LNCAP (cell line): Measurements from ENCODE around the gene NUDCD3.

Experiments
- TF ChIP-seq, protein P1 (sequence below): fragments of 450-650 bp; IDR thresholded peaks from 2 replicates; pipeline ENCODE4 v1.5.1; 2017; ENCODE audit warnings: mild to moderate bottlenecking

The NUDCD3 gene

DNA sequence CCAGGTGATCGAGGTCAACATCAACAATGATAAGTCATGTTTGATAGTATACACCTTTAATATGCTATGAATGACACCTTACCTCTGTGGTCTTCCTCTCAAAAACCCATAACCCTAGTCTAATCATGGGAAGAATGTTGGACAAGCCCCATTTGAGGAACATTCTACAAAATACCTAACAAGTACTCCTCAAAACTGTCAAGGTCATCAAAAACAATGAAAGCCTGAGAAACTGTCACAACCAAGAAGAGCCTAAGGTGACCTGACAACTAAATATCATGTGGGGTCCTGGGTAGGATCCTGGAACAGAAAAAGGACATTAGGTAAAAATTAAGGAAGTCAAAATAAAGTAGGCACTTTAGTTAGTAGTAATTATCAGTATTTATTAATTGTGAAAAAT lies 5.9 kb upstream of the NUDCD3 start:
- TF ChIP-seq, protein P1, sequence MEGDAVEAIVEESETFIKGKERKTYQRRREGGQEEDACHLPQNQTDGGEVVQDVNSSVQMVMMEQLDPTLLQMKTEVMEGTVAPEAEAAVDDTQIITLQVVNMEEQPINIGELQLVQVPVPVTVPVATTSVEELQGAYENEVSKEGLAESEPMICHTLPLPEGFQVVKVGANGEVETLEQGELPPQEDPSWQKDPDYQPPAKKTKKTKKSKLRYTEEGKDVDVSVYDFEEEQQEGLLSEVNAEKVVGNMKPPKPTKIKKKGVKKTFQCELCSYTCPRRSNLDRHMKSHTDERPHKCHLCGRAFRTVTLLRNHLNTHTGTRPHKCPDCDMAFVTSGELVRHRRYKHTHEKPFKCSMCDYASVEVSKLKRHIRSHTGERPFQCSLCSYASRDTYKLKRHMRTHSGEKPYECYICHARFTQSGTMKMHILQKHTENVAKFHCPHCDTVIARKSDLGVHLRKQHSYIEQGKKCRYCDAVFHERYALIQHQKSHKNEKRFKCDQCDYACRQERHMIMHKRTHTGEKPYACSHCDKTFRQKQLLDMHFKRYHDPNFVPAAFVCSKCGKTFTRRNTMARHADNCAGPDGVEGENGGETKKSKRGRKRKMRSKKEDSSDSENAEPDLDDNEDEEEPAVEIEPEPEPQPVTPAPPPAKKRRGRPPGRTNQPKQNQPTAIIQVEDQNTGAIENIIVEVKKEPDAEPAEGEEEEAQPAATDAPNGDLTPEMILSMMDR, result no peak

DNA sequence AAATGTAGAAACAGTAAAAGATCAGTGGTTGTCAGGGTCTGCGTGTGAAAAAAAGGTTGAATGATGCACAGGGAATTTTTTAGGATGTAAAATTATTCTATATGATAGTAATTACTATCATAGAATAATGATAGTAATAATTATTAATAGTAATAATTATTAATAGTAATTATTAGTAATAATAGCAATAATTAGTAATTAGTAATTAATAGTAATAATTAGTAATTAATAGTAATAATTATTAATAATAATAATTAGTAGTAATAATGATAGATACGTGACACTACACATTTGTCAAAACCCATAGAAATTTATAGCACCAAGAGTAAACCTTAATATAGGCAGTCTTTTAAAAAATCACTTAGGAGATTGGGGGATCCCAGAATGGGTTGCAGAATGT lies 4.5 kb upstream of the NUDCD3 start:
- TF ChIP-seq, protein P1, result no peak

DNA sequence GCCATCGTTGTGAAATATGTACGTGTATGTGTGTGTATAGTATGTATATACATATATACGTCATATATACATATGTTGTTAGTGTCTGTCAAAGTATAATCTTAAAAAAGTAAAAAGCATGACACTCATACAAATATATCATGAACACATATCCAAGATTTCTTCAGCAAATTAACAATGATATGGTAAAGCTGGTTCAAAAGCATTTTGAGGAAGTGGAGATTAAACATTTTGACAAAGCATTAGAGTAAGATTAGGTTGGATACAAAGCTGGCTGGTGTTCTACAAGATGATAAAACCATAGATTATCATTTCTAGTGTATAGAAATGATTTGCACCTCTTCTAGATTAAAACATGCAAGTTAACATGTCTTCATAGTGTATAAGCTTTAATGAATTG lies 771 bp upstream of the NUDCD3 start:
- TF ChIP-seq, protein P1, result no peak

DNA sequence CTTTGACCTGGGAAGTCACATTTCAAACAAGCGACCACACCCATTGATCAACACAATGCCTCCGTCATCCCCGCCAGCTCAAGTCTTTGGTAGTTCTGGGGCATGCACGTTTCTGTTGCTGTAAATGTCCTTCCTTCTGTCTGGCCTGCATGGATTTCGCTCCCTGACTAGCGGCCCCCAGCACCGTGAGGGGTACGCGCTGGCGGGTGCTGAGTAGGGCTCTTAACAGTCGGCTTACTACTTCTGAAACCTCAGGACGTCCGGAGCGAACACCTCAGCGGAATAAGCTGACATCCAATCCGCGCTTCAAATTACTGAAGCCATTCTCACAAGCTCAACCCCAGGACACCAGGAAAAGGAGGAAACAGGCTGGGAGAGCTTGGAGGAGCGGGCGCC lies 505 bp downstream of the NUDCD3 start:
- TF ChIP-seq, protein P1, result no peak

DNA sequence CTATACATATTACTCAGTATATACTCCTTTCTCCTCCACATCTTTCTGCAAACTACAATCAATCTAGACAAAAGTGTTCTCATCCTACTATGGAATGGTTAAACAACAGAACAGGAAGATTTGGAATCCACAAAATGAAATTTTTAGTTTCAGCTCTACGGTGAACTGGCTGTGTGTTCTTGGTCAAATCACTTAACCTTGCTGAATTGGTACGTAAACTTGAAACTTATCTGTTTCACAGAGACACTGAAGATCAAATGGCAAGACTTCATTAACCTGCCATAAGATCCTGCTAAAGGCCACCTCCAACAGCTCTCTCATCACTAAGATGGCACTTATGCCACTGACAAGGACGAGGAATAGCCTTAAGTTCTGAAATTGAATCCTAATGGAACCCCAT lies 1.5 kb downstream of the NUDCD3 start:
- TF ChIP-seq, protein P1, result no peak

DNA sequence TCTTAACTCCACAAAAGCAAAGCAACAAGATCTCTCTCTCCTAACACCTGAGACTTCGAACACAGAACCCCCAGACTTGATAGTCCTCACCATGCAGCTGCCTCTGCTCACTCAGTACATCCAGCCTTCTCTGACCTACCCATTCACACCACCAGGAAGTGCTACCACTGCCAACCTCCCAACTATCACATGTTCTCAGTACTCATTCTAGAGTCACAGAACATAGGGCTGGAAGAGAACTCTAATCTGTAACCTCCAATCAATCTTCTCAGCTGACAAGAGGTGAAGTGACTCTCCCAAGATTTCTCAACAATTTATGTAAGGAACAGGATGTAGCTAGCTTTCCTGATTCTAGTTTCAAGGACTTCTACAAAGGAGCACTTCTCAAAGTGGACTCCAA lies 3.8 kb downstream of the NUDCD3 start:
- TF ChIP-seq, protein P1, result no peak

DNA sequence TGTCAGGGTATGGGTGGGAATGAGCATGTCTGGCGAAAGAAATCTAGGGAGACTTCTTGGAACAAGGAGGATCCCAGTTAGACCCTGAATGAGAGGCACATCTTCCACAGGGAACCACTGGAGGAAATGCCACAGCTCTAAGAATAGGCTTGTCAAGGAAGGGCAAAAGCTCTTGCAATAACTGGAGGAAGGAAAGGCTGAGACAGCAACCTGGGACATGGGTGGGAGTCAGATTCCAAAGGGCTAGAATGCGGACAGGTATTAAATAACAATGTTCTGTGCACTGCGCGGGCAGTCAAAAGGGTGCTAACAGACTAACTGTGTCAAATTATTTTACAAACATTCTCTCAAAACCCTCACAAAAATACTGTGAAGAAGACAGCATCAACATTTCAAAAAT lies 4.5 kb downstream of the NUDCD3 start:
- TF ChIP-seq, protein P1, result no peak
